Germinal center (tissue), 1 donor: ENCODE results near the gene MSH4.
"Not testable (repeated sequence)": the region's sequence is repeated elsewhere in the genome, so short reads cannot be mapped to it uniquely, and the experiment has no call there.

Experiments used
- DNase-seq: peaks from one replicate; pipeline ENCODE4 v3.0.0; 2012; ENCODE audit warnings: mixed read lengths, low spot score

Gene MSH4

GRCh38 chr1:75796376-75797272 is at the start of gene MSH4:
Gene MSH4, plus strand, starts transcription at chr1:75796882. Its CDS starts 104 bp downstream, at chr1:75796986.
- DNase-seq: no peak

- not testable (repeated sequence) for DNase-seq
These were observed 39.5 kb upstream of the MSH4 start for GRCh38 chr1:75757210-75757609.

- DNase-seq: not testable (repeated sequence)
These were observed 38.1 kb upstream of the MSH4 start for GRCh38 chr1:75758543-75758942.

- no peak for DNase-seq
These were observed 32.5 kb upstream of the MSH4 start for GRCh38 chr1:75764057-75764655.

GRCh38 chr1:75765697-75766355 is 30.9 kb upstream of the MSH4 start:
- DNase-seq: no peak

- DNase-seq: no peak
These were observed 28.7 kb upstream of the MSH4 start for GRCh38 chr1:75768016-75768415.

- no peak for DNase-seq
These were observed 25.9 kb upstream of the MSH4 start for GRCh38 chr1:75770761-75771160.

- DNase-seq: no peak
These were observed 24.7 kb upstream of the MSH4 start for GRCh38 chr1:75771978-75772377.

GRCh38 chr1:75777812-75778211 is 18.9 kb upstream of the MSH4 start:
- DNase-seq: not testable (repeated sequence)

- not testable (repeated sequence) for DNase-seq
These were observed 18.0 kb upstream of the MSH4 start for GRCh38 chr1:75778694-75779093.

GRCh38 chr1:75780183-75780582 is 16.5 kb upstream of the MSH4 start:
- DNase-seq: not testable (repeated sequence)

- DNase-seq: not testable (repeated sequence)
These were observed 12.8 kb upstream of the MSH4 start for GRCh38 chr1:75783920-75784319.

- DNase-seq: no peak
These were observed 11.2 kb upstream of the MSH4 start for GRCh38 chr1:75785320-75785982.

- peak; percentile 92 for DNase-seq
These were observed 10.5 kb upstream of the MSH4 start, which contains the start of gene RABGGTB for GRCh38 chr1:75785983-75786853. Gene RABGGTB, plus strand, starts transcription at chr1:75786256. Its CDS starts 16 bp downstream, at chr1:75786272.

GRCh38 chr1:75786901-75787493 is 9.7 kb upstream of the MSH4 start:
- DNase-seq: no peak

GRCh38 chr1:75787524-75787923 is 9.2 kb upstream of the MSH4 start:
- DNase-seq: no peak

- no peak for DNase-seq
These were observed 6.7 kb upstream of the MSH4 start for GRCh38 chr1:75789988-75790387.

GRCh38 chr1:75791022-75791421 is 5.7 kb upstream of the MSH4 start:
- no peak for DNase-seq

- DNase-seq: no peak
These were observed 4.6 kb upstream of the MSH4 start for GRCh38 chr1:75792091-75792490.

GRCh38 chr1:75794382-75794781 is 2.3 kb upstream of the MSH4 start:
- no peak for DNase-seq

GRCh38 chr1:75795703-75796193 is 934 bp upstream of the MSH4 start:
- no peak for DNase-seq
